Smooth muscle cell (in vitro differentiated cells): ENCODE measurements around the gene DDX59. TPM values are rescaled to one million over a fixed set of nuclear protein-coding genes. Genes with fewer than 3 reads are reported as not detected.

Experiments
- DNase-seq: peaks from one replicate; lab custom pipeline; 2025; ENCODE audit not compliant: unreplicated experiment; lab: John Stamatoyannopoulos, UW
- H2AFZ ChIP-seq: fragments of 200-600 bp; sonication (generic); 2 replicates; pipeline ENCODE4 v1.6.0; 2016; ENCODE audit warnings: antibody characterized with exemption, low read depth, mild to moderate bottlenecking
- H3F3A ChIP-seq: fragments of 200-600 bp; sonication (generic); 2 replicates; pipeline ENCODE4 v1.6.0; 2017; ENCODE audit warnings: antibody characterized with exemption, low read depth
- H3K27ac ChIP-seq: fragments of 200-600 bp; sonication (generic); 2 replicates; pipeline ENCODE4 v1.5.1; 2016; ENCODE audit warnings: low read depth, mild to moderate bottlenecking
- H3K27me3 ChIP-seq: fragments of 200-600 bp; sonication (generic); 2 replicates; pipeline ENCODE4 v1.6.1; 2016; ENCODE audit warnings: low read depth, mild to moderate bottlenecking
- H3K36me3 ChIP-seq: fragments of 200-600 bp; sonication (generic); 2 replicates; pipeline ENCODE4 v1.5.1; 2016; ENCODE audit warnings: low read depth
- H3K4me1 ChIP-seq: fragments of 200-600 bp; sonication (generic); 2 replicates; pipeline ENCODE4 v1.5.1; 2016; ENCODE audit warnings: low read depth
- H3K4me2 ChIP-seq: fragments of 200-600 bp; sonication (generic); 2 replicates; pipeline ENCODE4 v1.6.0; 2016; ENCODE audit warnings: mild to moderate bottlenecking
- H3K4me3 ChIP-seq: fragments of 200-600 bp; sonication (generic); 2 replicates; pipeline ENCODE4 v1.5.1; 2016; ENCODE audit warnings: mild to moderate bottlenecking
- H3K79me2 ChIP-seq: fragments of 200-600 bp; sonication (generic); 2 replicates; pipeline ENCODE4 v1.6.0; 2016; ENCODE audit warnings: low read depth, mild to moderate bottlenecking
- H3K9ac ChIP-seq: fragments of 200-600 bp; sonication (generic); 2 replicates; pipeline ENCODE4 v1.6.0; 2016; ENCODE audit warnings: low read depth
- H3K9me3 ChIP-seq: fragments of 200-600 bp; sonication (generic); replicated peaks from 2 replicates; pipeline ENCODE4 v1.5.1; 2016; ENCODE audit warnings: low read depth
- H4K20me1 ChIP-seq: fragments of 200-600 bp; sonication (generic); 2 replicates; pipeline ENCODE4 v1.6.0; 2016; ENCODE audit warnings: low read depth
- WGBS: methylation state at CpG from one replicate; pipeline ENCODE4 v1.1.7; 2016; ENCODE audit warnings: low lambda C conversion rate; 5-methylcytosine and 5-hydroxymethylcytosine counted together
- polyA plus RNA-seq: library from polyadenylated mRNA; unstranded; fragments of >200 nt; fragmentation: Nextera tagmentation; extraction: Ambion mirVana; gene quantifications from 2 replicates; pipeline ENCODE4 v1.2.1, GENCODE V29; 2016
- total RNA-seq: library from RNA; depleted of rRNA; stranded (reverse); fragments of >200 nt; gene quantifications from 2 replicates; pipeline ENCODE4 v1.2.3, GENCODE V29; 2014
- TF ChIP-seq, protein P1 (sequence below): fragments of 200-600 bp; sonication (generic); IDR thresholded peaks from 2 replicates; pipeline ENCODE4 v1.5.1; 2017; ENCODE audit warnings: borderline replicate concordance, mild to moderate bottlenecking, antibody characterized with exemption; ENCODE audit not compliant: insufficient read depth, poor library complexity, severe bottlenecking

DDX59 gene
- total and polyA plus RNA-seq, 2 experiments from 2014 or later = 7.7 to 22.5 TPM

DNA sequence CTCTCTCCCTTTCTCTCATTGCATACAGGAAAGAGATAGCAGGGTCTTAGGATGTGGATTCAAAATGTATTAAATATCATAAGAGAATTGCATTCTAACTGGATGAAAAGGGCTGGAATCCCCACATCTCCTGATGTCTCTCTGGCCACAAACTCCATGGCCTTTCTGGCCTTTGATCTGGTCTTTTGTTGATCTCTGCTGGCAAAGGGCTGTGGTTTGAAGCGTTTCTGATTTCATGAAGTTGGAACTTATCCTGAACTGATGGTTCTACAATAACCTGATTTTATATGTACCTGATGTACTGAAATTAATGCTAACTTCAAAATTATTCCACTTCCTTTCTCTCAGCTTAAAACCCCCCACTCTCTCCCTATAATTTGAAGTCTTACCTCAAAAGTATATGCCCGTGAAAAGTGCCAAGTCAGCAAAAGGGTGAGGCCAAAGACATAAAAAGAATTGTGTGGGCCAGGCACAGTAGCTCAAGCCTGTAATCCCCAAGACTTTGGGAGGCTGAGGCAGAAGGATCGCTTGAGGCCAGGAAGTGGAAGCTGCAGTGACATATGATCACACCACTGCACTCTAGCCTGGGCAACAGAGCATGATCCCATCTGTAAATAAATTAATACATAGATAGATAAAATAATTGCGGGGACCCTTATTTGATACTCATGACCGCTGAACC, 42.7 kb downstream of the DDX59 start:
- Histone ChIP-seq H3F3A (no peaks in the 10 kb centered on the region), H3K9ac (no peak overlapping the region), H2AFZ (no peak overlapping the region), H3K27me3 (no peaks in the 10 kb centered on the region), H3K9me3 (no peaks in the 10 kb centered on the region), H3K4me2 (no peak overlapping the region), H3K27ac (no peak overlapping the region), H3K4me3 (no peak overlapping the region), H3K79me2 (no peaks in the 10 kb centered on the region), H4K20me1 (no peaks in the 10 kb centered on the region), H3K36me3 (no peaks in the 10 kb centered on the region), H3K4me1 (no peaks in the 10 kb centered on the region)
- DNase-seq = no peak
- 76% methylated on average over 5 of the region's 5 CpGs for WGBS
- TF ChIP-seq, protein P1, sequence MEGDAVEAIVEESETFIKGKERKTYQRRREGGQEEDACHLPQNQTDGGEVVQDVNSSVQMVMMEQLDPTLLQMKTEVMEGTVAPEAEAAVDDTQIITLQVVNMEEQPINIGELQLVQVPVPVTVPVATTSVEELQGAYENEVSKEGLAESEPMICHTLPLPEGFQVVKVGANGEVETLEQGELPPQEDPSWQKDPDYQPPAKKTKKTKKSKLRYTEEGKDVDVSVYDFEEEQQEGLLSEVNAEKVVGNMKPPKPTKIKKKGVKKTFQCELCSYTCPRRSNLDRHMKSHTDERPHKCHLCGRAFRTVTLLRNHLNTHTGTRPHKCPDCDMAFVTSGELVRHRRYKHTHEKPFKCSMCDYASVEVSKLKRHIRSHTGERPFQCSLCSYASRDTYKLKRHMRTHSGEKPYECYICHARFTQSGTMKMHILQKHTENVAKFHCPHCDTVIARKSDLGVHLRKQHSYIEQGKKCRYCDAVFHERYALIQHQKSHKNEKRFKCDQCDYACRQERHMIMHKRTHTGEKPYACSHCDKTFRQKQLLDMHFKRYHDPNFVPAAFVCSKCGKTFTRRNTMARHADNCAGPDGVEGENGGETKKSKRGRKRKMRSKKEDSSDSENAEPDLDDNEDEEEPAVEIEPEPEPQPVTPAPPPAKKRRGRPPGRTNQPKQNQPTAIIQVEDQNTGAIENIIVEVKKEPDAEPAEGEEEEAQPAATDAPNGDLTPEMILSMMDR = no peak

- 6% methylated on average over 1 of the region's 1 CpG for WGBS
- H4K20me1 ChIP-seq = no peaks in the 10 kb centered on the region
- H3K27me3 ChIP-seq = no peaks in the 10 kb centered on the region
- H3K9me3 ChIP-seq = no peaks in the 10 kb centered on the region
- H3K27ac ChIP-seq = peak overlapping the region; percentile 5
- no peak for DNase-seq
- TF ChIP-seq, protein P1 = no peak
- no peak overlapping the region for H3K4me2 ChIP-seq
- H3K9ac ChIP-seq = no peak overlapping the region
- H3F3A ChIP-seq = no peaks in the 10 kb centered on the region
- H2AFZ ChIP-seq = peak overlapping the region; percentile 45
- no peaks in the 10 kb centered on the region for H3K79me2 ChIP-seq
- no peaks in the 10 kb centered on the region for H3K36me3 ChIP-seq
- no peak overlapping the region for H3K4me3 ChIP-seq
- peaks cover 4% of the 10 kb centered on the region for H3K4me1 ChIP-seq
Observed at GRCh38 chr1:200625381-200625824, 44.3 kb downstream of the DDX59 start.

GRCh38 chr1:200624679-200625335, 44.9 kb downstream of the DDX59 start:
- Histone ChIP-seq H2AFZ (peak overlapping the region; percentile 45), H3K27ac (peak overlapping the region; percentile 5)

More at GRCh38 chr1:200624679-200625335, 44.9 kb downstream of the DDX59 start:
- no peak overlapping the region for H3K4me2 ChIP-seq
- no peak for DNase-seq
- H3F3A ChIP-seq = no peaks in the 10 kb centered on the region
- peaks cover 4% of the 10 kb centered on the region for H3K4me1 ChIP-seq
- no peaks in the 10 kb centered on the region for H3K27me3 ChIP-seq
- H3K9me3 ChIP-seq = no peaks in the 10 kb centered on the region
- TF ChIP-seq, protein P1 = no peak
- H3K4me3 ChIP-seq = no peak overlapping the region
- no peaks in the 10 kb centered on the region for H4K20me1 ChIP-seq
- H3K9ac ChIP-seq = no peak overlapping the region
- H3K79me2 ChIP-seq = no peaks in the 10 kb centered on the region
- 93% methylated on average over 2 of the region's 2 CpGs for WGBS
- H3K36me3 ChIP-seq = no peaks in the 10 kb centered on the region
